ENCODE measurements around the gene HES4.
A peak's percentile ranks its signal among the peaks of the same experiment; 100 is the strongest.

Gene HES4

DNA sequence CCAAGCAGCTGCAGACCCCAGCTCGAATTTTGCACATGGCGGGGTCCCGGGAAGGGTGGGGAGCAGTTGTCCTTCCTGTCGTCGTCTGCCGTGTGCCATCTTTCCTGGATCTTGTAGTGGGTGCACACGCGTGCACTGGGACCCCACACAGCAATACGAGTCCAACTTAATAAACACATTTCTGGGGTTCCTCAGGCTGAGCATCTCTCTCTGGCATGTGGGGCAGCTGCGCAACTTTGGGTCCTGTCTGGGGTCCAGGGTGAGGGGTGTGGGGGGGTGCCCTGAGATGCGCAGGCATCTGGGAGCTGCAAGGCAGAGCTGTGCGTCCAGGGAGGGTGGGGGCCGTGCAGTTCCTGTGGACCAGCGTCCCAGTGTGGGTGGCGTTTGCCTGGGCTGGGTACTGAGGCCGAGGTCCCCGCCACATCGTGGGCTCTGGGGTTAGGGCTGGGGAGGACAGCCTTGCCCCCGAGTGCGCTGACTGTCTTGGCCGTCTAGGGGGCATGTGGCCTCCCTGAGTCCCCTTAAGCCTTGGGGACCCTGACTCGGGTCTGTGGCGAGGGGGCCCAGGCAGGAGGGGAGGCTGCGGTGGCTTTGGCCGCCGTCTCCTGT lies 34.3 kb downstream of the HES4 start:
- no peak for DNase-seq (ENCODE audit: low read depth)

DNA sequence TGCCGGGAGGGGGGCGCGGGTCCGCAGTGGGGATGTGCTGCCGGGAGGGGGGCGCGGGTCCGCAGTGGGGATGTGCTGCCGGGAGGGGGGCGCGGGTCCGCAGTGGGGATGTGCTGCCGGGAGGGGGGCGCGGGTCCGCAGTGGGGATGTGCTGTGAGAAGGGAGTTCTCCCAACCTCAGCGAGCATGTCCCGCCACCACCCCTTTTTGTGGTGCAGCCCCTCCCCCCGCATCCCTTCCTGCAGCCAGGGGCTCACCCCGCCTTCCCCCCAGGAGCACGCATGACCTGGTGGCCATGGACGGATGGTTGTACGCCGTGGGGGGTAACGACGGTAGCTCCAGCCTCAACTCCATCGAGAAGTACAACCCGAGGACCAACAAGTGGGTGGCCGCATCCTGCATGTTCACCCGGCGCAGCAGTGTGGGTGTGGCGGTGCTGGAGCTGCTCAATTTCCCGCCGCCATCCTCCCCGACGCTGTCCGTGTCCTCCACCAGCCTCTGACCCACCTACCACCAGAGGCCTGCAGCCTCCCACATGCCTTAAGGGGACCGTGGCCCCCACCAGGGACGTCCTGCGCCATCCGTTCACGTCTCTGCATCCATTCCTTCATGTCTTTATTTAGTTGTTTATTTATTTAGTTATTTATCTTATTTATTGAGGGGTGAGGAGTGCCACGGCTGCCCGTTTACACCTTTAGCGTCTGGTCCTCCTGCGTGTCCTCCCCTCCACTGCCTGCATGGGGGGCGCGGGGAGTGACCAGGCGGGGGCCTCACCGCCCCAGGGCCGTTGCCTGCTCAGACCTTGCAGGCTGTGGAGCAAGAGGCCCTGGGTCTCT lies 35.0 kb downstream of the HES4 start:
- DNase-seq (ENCODE audit: low read depth) = no peak

DNA sequence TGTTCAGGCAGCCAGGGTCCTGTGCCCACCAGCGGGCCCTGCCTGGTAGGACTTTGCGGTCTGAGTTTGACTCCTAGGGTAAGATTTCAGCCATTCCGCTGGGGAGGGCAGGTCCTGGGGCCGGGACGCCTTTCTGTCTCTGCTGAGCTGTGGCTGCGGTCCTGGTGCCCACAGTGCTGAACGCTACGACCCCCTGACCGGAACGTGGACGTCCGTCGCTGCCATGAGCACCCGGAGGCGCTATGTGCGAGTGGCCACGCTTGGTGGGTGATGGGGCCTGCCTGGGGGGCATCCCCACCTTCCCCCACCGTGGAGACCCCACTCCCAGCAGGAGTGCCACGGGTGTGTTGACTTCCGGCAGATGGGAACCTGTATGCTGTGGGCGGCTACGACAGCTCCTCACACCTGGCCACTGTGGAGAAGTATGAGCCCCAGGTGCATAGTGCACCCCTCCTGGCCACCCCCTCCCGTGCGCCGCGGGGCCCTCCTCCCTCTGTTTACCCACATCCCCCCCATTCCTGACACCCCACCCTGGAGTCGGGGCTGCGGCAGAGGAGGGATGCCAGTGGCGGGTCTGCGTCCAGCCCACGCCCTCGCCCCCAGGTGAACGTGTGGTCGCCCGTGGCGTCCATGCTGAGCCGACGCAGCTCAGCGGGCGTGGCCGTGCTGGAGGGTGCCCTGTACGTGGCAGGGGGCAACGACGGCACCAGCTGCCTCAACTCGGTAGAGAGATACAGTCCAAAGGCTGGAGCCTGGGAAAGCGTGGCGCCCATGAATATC lies 36.0 kb downstream of the HES4 start:
- DNase-seq (ENCODE audit: low read depth) = no peak

DNA sequence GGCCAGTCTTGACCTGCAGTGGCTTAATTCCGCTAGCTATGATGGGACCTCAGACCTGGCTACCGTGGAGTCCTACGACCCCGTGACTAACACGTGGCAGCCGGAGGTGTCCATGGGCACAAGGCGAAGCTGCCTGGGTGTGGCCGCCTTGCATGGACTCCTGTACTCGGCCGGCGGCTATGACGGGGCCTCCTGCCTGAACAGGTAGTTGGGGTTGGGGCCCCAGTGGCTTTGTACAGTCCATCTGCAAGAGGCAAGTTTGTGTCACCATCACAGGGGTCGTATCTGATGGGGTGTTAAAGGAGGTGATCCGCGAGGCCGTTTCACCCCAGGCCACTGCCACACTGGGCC lies 36.6 kb downstream of the HES4 start:
- DNase-seq (ENCODE audit: low read depth) = no peak

DNA sequence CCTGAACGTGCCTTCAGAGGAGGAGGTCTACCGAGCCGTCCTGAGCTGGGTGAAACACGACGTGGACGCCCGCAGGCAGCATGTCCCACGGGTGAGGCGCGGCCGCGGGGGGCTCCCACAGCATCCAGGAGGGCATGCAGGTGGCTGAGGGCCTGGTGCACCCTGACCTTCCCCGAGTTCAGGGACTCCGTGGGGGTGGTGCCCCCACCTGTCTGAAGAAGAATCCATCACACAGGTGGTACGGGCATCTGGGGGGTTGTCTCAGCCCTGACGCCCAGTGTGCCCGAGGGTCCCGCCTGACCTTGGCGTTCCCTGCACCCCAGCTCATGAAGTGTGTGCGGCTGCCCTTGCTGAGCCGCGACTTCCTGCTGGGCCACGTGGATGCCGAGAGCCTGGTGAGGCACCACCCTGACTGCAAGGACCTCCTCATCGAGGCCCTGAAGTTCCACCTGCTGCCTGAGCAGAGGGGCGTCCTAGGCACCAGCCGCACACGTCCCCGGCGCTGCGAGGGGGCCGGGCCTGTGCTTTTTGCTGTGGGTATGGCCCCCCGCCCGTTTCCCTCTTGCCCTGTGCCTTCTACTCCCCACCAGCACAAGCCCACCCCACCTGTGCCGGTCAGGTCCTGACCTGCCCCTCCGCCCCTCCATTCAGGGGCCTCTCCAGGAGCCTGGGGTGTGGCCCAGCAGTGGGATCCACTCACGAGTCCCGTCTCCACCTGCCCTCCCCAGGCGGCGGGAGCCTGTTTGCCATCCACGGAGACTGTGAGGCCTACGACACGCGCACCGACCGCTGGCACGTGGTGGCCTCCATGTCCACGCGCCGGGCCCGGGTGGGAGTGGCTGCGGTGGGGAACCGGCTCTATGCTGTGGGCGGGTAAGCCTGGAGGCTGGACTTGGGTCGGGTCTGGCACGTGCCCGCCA lies 37.3 kb downstream of the HES4 start:
- no peak for DNase-seq (ENCODE audit: low read depth)

DNA sequence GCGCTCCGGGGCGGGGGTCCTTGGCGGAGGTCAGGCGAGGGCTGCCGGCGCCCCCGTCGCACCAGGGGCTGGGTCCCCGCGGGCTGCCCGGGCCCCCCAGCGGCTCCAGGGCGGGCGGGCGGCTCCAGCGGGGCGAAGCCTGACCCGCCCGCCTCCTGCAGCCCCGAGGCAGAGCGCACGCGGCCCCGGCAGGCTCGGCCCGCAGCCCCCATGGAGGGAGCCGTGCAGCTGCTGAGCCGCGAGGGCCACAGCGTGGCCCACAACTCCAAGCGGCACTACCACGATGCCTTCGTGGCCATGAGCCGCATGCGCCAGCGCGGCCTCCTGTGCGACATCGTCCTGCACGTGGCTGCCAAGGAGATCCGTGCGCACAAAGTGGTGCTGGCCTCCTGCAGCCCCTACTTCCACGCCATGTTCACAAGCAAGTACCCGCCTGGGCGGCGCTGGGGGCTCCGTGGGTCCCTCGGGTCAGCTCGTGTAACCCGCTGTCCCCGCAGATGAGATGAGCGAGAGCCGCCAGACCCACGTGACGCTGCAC lies 38.7 kb downstream of the HES4 start:
- no peak for DNase-seq (ENCODE audit: low read depth)

DNA sequence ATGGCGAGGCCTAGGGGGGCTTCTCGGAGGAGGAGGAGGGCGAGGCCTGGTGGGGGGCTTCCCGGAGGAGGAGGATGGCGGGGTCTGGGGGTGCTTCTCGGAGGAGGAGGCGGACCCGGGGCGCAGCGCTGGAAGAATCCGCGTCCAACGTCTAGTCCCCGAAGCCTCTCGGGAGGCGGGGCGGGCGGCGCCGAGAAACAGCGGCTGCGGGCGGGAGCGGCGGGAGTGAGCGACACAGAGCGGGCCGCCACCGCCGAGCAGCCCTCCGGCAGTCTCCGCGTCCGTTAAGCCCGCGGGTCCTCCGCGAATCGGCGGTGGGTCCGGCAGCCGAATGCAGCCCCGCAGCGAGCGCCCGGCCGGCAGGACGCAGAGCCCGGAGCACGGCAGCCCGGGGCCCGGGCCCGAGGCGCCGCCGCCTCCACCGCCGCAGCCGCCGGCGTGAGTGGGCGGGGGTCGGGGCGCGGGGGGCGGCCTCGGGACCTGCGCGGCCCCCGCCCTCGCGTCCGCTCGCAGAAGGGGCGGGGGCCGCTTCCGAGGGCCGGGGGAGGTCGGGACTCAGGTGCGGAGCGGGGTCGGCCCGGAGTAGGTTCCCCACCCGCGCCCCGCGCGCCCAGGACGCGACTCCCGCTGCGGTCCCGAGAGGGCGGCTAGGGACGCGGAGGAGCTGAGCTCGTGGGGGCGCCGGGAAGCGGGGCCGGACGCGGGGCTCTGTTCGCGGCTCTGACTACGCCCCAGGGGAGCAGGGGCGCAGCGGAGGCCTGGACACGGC lies 39.4 kb downstream of the HES4 start, which contains the start of gene KLHL17:
TSS of gene KLHL17 (plus strand) at position 222 of the 769 bp plus-strand sequence. CDS start at position 332, 110 bp downstream.
- DNase-seq (ENCODE audit: low read depth) = peak; percentile 66

DNA sequence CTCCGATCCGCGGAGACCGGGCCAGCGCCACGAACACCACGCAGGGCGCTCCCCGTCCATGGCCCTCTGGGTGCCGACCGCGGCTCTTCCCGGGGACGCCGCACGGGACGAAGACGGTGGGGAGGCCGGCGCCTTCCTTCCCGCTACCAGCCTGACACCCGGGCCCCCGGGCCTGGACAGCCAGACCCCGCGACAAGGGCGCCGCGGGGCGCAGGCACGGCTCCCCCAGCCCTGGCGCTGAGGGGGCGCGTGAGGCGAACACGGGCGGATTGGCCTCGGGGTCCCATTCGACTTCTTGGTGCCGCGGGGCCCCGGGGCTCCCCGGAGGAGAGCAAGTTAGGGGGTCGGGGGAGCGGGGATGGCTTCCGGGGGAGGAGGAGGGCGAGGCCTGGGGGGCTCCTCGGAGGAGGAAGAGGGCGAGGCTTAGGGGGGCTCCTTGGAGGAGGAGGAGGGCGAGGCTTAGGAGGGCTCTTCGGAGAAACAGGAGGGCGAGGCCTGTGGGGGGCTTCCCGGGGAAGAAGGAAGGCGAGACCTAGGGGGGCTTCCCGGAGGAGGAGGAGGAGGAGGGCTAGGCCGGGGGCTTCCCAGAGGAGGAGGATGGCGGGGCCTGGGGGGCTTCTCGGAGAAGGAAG lies 40.0 kb downstream of the HES4 start:
- no peak for DNase-seq (ENCODE audit: low read depth)

DNA sequence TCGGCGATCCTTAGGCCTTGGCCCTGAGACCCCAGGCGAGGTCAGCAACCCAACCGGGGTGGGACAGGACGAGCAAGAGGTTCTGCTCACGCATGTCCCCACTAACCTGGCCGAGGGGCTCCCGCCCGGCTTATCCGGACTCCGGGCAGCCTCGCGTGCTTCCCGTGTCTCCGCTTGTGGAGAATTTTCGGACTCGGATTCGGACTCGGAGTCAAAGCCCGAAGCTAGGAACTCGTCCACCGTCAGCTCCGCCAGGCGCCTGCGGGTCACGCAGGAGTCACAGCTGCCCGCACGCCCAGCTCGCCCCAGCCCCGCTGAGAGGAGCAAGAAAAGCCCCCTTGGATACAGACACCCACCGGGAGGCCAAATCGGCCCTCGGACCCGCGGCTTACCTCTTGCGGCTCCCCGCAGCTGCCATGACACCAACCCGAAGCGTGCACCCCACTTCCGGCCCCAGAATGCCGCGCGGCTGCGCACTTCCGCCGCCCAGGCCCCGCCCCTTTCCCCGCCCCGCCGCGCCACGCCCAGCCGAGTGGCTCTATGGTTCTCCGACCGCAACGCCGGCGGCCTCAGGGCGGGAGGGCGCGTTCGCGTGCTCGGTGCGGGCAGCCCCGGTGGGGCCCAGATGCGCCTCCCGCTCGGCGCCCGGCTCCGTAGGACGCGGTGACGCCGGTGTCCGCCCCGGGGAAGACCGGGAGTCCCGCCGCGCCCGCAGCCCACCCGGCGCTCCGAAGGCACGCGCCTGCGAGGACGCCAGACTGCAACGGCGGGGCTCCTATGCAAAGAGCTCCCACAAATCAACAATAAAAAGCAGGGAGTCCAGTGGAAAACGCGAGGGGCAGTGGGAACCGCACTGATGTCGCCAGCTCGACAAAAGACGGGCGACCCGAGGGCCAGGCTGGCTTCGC lies 40.8 kb downstream of the HES4 start, which contains the start of gene NOC2L:
TSS of gene NOC2L (minus strand) at position 434 of the 908 bp plus-strand sequence. CDS start at position 418, 16 bp downstream.
- DNase-seq (ENCODE audit: low read depth) = peak; percentile 97

DNA sequence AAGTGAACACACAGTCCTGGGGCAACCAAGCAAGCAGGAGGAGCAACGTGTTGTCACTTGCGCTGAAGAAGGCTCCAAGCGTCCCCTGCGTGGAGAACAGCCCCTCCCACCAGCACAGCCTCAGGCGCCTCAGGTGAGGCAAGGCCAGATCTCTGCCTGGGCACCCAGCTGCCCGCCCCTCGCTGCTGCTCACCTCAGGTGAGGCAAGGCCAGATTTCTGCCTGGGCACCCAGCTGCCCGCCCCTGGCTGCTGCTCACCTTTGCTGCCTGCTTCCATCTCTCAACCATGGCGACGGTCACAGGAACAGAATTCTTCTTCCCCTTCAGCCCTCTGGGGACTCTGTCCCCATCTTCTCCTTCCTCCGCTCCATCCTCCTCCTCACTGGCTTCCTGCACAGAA lies 43.3 kb downstream of the HES4 start:
- no peak for DNase-seq (ENCODE audit: low read depth)

DNA sequence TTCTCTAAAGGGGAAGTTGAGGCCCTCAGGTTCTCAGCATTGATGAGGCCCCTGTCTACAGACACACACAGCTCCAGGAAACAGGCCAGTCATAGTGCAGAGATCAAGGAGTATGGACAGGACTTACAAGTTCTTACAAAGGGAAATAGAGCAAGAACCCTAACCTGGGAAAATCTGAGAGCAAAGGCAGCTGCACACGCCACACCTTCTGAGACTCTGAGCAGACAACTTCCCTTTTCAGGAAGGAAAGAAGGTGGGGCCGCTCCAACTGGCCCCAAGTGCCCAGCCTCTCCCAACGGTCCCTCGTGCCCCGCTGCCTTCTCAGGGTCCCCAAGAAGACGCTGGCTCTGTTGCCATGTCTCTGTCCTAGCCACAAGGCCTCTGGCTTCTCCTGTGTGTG lies 44.4 kb downstream of the HES4 start:
- DNase-seq (ENCODE audit: low read depth) = no peak

DNA sequence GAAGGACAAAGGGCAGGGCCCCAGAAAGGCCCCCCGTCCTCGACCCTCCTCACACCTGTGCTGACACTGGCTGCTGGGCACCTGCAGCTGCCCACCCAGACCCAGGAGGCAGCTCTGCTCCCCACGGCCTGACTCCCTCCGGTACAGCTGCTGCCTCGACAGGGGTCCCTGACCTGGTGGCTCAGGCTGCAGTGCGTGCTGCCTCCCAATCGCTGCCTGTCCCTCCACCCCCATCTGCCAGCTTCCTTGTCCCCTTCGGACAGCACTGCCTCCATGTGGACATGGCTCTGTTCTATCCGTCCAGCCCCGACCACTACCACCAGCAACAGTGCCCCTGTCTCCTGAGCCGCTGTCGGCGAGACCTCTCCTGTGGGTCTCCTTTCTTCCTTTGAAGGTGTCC lies 45.0 kb downstream of the HES4 start:
- no peak for DNase-seq (ENCODE audit: low read depth)

DNA sequence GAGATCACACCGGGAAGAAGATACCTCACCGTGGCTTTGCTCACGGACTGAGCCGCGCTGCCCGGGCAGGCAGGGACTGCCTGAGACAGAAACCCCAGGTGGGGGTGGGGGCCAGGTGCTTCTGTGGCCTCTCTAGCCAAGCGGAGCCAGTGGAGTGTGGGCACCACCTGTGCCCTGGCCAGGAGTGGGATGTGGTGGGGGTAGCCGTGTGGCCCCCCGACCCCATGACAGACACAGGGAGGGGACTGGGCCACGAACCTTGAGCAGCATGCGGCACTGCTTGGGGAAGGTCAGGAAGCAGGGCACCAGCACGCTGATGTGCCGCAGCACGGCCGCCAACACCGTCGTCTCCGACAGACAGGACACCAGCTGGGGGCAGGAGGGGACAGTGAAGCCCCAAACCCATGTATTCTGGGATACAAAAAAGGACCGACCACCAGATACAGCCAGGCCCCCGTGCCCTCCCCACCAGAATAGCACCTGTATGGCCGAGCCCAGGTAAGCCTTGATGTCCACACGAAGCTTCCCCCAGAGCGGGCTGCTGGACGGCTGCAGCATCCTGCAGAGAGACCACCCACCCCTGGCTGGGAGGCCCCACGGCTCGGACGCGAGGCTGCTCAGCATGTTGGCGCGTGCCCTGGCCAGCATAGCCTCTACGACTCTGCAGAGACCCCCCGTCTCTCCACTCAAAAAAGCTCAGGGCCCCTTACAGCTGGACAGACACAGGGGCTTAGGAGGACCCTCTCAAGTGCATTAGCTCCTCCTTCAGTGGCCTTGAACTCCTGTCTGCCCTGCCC lies 46.2 kb downstream of the HES4 start:
- no peak for DNase-seq (ENCODE audit: low read depth)

DNA sequence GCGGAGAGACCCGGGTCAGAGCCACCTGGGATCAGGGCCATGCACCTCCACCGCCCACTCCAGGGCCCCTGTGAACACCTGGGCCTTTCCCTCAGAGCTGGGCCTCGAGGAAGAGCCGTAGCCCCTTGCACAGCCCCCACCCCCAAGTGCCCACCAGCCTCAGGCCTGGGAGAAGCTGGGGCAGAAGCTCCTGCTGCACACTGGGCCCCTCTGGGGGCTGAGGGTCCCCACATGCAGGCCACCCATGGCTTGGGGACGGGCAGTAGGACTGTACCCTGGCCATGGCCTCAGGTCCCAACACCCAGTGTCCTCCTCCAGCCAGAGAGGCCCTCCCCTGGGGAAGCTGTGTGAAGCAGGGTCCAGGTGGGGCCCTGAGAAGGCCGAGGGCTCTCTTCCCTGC lies 47.3 kb downstream of the HES4 start:
- no peak for DNase-seq (ENCODE audit: low read depth)

DNA sequence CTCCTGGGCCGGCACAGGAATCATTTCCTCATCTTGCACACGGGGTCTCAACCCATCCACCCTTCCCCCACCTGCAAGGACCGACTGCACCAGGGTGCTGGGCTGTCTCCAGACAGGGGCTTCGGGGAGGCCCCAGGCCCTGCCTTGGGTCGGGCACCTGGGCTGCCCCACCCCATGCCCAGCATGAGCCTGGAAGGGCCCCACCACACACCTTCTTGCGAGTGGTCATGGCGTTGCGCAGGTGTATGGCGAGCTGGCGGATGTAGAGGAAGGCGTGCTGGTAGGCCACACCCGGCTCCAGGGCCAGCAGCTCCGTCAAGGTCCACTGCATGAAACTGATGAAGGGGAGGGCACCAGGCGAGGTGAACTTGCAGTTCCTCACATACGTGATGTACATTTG lies 47.7 kb downstream of the HES4 start:
- DNase-seq (ENCODE audit: low read depth) = no peak

DNA sequence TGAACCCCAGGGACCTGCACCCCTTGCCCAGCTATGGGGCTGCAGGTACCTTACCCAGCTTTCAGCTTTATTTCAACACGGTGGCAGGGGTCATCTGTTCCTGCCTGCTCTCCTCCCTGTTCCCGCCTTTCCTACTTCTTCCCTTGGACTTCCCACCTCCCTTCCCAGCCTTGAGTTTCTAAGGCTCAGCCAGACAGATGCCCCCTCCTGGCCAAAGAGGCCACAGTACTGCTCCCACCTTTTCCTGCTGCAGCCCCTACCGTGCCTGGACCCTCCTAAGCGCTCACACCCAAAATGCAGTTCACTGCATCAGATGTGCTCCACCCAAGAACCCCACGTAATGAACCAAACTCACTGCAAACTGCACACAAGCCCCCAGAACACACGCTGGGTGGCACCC lies 48.5 kb downstream of the HES4 start:
- DNase-seq (ENCODE audit: low read depth) = no peak

DNA sequence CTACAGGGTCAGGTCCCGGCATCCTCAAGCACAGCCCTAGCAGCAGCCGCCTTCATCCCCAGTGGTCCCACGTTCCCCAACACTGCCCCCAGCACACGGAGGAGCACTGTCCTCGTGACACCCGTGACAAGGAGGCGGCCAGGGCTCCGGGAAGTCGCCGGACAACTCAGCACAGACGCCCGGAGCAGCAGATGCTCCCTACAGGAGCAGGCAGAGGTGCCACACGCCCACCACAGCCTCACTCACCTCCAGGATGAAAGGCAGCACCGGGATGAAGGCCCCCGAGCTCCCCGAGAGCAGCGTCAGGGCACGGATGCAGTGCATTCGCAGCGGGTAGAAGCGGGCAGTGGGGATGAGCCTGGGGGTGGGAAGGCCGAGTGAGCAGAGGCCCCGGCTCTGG lies 49.0 kb downstream of the HES4 start:
- no peak for DNase-seq (ENCODE audit: low read depth)

DNA sequence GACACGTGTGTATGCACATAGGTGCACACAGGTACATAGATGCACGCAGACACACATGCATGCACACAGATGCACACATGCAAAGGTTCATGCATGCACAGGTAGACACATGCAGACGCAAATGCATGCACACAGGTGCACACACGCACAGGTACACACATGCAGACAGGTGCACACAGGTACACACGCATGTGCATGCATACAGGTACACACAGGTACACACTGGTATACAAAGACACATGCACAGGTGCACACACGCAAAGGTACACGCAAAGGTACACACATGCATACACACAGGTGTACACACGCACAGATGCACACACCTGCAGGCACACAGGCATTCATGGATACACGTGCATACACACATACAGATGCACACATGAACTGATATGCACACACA lies 49.6 kb downstream of the HES4 start:
- DNase-seq (ENCODE audit: low read depth) = no peak
